HepG2 (cell line): ENCODE measurements around the gene RAB3D. TPM values are rescaled to one million over a fixed set of nuclear protein-coding genes. Genes with fewer than 3 reads are reported as not detected.
A peak's percentile ranks its signal among the peaks of the same experiment; 100 is the strongest.

ENCODE experiments used
- BCLAF1 ChIP-seq: fragments of 450-650 bp; IDR thresholded peaks from 2 replicates; pipeline ENCODE4 v1.6.1; 2017; ENCODE audit warnings: mild to moderate bottlenecking
- CSRNP2 ChIP-seq: sonication (generic); formaldehyde crosslinking; conservative IDR thresholded peaks from 2 replicates; pipeline ENCODE4 v1.8.0; 2022; ENCODE audit warnings: low read depth, missing genetic modification reagents
- ETV6 ChIP-seq: sonication (generic); formaldehyde crosslinking; conservative IDR thresholded peaks from 2 replicates; pipeline ENCODE4 v1.4.0; 2020; ENCODE audit warnings: missing genetic modification reagents
- GATAD2A ChIP-seq: IDR thresholded peaks from 2 replicates; pipeline ENCODE4 v1.6.1; 2016
- HMGXB3 ChIP-seq: sonication (generic); formaldehyde crosslinking; IDR thresholded peaks from 2 replicates; pipeline ENCODE4 v1.4.0; 2020; ENCODE audit warnings: missing genetic modification reagents, borderline replicate concordance
- HOXA7 ChIP-seq: sonication (generic); formaldehyde crosslinking; IDR thresholded peaks from 2 replicates; pipeline ENCODE4 v1.8.1; 2022; ENCODE audit warnings: mild to moderate bottlenecking, missing genetic modification reagents, moderate library complexity
- KMT2A ChIP-seq: sonication (generic); formaldehyde crosslinking; IDR thresholded peaks from 2 replicates; pipeline ENCODE4 v1.4.0; 2020; ENCODE audit warnings: missing genetic modification reagents
- MTF1 ChIP-seq: sonication (generic); formaldehyde crosslinking; IDR thresholded peaks from 2 replicates; pipeline ENCODE4 v1.5.0; 2020; ENCODE audit warnings: missing genetic modification reagents
- SNAPC5 ChIP-seq: sonication (generic); formaldehyde crosslinking; IDR thresholded peaks from 2 replicates; pipeline ENCODE4 v1.8.1; 2023; ENCODE audit warnings: mild to moderate bottlenecking, missing genetic modification reagents, borderline replicate concordance
- TEAD2 ChIP-seq: sonication (generic); formaldehyde crosslinking; IDR thresholded peaks from 2 replicates; pipeline ENCODE4 v1.9.0; 2021; ENCODE audit warnings: missing genetic modification reagents
- ZFP37 ChIP-seq: sonication (generic); formaldehyde crosslinking; IDR thresholded peaks from 2 replicates; pipeline ENCODE4 v1.4.0; 2020; ENCODE audit warnings: missing genetic modification reagents, borderline replicate concordance
- ZNF136 ChIP-seq: sonication (generic); formaldehyde crosslinking; IDR thresholded peaks from 2 replicates; pipeline ENCODE4 v1.8.1; 2022; ENCODE audit warnings: low read depth, mild to moderate bottlenecking, moderate library complexity, missing genetic modification reagents
- ZNF431 ChIP-seq: sonication (generic); formaldehyde crosslinking; IDR thresholded peaks from 2 replicates; pipeline ENCODE4 v1.9.0; 2022; ENCODE audit warnings: missing genetic modification reagents, low read depth, mild to moderate bottlenecking, borderline replicate concordance
- ZNF740 ChIP-seq: sonication (generic); formaldehyde crosslinking; IDR thresholded peaks from 2 replicates; pipeline ENCODE4 v1.4.0; 2020; ENCODE audit warnings: missing genetic modification reagents
- ZNF839 ChIP-seq: sonication (generic); formaldehyde crosslinking; IDR thresholded peaks from 2 replicates; pipeline ENCODE4 v1.4.0; 2020; ENCODE audit warnings: missing genetic modification reagents, mild to moderate bottlenecking, borderline replicate concordance
- ZSCAN5A ChIP-seq: sonication (generic); formaldehyde crosslinking; IDR thresholded peaks from 2 replicates; pipeline ENCODE4 v1.8.0; 2022; ENCODE audit warnings: mild to moderate bottlenecking, missing genetic modification reagents, borderline replicate concordance
- polyA plus RNA-seq, 8 experiments: library from polyadenylated mRNA; depleted of rRNA in 3 of 8; stranded (reverse) in 7 of 8; unstranded in 1 of 8; fragments of >200 nt; fragmentation: Illumina TruSeq in 4 of 8; extraction: Trizol in 4 of 8; gene quantifications; 2 replicates each; pipeline versions ENCODE4 v1.2.1 to v1.2.3, GENCODE V29; 2011 to 2016; ENCODE audit warnings: low read depth in 4 of 8, missing spikeins in 1 of 8, mixed read lengths in 1 of 8; ENCODE audit not compliant: insufficient read depth in 1 of 8
- total RNA-seq, 5 experiments: library from RNA; depleted of rRNA; stranded (reverse); fragments of >200 nt; fragmentation: Illumina TruSeq; extraction: Trizol; gene quantifications; 2 replicates each; pipeline ENCODE4 v1.2.3, GENCODE V29; 2016; ENCODE audit warnings: low read depth in 1 of 5

Gene RAB3D
- total and polyA plus RNA-seq, 2 of the 13 experiments (the other 11 are each of a cell fraction or from before 2014, with no cell fraction given) = 2.0 to 16.1 TPM

- no peak for TF ChIP-seq CSRNP2 (CRISPR knock-in tag)
- TF ChIP-seq ETV6 = no peak
- no peak for TF ChIP-seq ZNF431 (CRISPR knock-in tag)
- TF ChIP-seq ZNF839 (CRISPR knock-in tag) = no peak
- TF ChIP-seq TEAD2 = no peak
- TF ChIP-seq ZNF740 = peak; percentile 56; the same call in 1 of the 2 replicates
- TF ChIP-seq MTF1 = no peak
- TF ChIP-seq SNAPC5 (CRISPR knock-in tag) = no peak
- no peak for TF ChIP-seq ZNF136 (CRISPR knock-in tag)
- TF ChIP-seq KMT2A (CRISPR knock-in tag) = 0 out of 2 replicates have a peak, but pooled peaks have one; percentile 20
- TF ChIP-seq HMGXB3 (CRISPR knock-in tag) = no peak
- TF ChIP-seq HOXA7 = no peak
- no peak for TF ChIP-seq GATAD2A (CRISPR knock-in tag)
- TF ChIP-seq ZFP37 (CRISPR knock-in tag) = no peak
- no peak for TF ChIP-seq BCLAF1
- TF ChIP-seq ZSCAN5A (CRISPR knock-in tag) = no peak
Observed at GRCh38 chr19:11293433-11294389, 45.7 kb downstream of the RAB3D start (continued).
